AML-193 (cell line): ENCODE measurements around the gene SACS.
"Not testable (repeated sequence)": the region's sequence is repeated elsewhere in the genome, so short reads cannot be mapped to it uniquely, and the experiment has no call there.

Experiments
- DNase-seq, 2 experiments: peaks; one replicate each; lab custom pipeline; 2025; lab: John Stamatoyannopoulos, UW

SACS gene

DNA sequence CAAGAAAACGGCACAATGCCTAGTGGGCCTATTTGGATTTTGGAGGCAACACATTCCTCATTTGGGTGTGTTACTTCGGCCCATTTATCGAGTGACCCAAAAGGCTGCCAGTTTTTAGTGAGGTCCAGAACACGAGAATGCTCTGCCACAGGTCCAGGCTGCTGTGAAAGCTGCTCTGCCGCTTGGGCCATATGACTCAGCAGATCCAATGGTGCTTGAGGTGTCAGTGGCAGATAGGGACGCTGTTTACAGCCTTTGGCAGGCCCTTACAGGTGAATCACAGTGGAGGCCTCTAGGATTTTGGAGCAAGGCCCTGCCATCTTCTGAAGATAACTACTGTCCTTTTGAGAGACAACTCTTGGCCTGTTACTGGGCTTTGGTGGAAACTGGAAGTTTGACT, 118.7 kb downstream of the SACS start:
- not testable (repeated sequence) for DNase-seq

DNA sequence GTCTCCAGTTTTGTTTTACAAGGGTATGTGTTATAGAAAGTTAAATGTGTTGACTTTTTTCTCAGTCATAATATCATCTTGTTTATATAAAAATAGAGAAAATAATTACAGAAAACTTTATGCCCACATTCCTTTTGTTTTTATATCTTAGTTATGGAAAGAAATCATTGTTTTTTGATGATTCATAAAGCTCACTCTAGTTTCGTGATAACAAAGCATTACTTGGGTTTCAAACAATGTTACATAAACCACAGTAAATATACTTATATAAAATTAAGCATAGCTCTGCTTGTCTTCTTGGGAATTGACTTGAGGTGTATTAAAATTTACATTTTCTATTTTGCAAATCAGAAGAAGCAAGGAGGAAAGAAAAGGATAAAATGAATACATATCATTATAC, 140.9 kb downstream of the SACS start:
- DNase-seq: no peak

DNA sequence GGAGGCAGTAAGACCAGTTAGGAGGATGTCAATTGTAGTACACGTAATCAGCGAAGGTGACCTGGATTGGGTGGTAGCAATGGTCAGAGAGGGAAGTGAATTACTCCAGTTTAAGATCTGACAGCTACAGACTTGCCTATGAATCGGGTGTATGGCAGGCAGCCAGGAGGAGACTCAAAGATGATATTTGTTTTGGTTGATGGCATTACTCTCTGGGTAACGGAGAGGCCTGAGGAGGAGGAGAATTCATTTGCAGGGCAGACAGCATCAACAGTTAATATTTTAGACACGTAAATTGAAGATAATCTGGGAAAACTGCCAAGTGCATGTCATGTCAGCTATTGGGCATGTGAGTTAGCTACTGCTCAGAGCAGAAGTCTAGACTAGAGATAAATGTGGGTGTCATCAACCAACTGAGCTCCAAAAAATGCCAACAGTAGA, 143.6 kb downstream of the SACS start:
- no peak for DNase-seq

DNA sequence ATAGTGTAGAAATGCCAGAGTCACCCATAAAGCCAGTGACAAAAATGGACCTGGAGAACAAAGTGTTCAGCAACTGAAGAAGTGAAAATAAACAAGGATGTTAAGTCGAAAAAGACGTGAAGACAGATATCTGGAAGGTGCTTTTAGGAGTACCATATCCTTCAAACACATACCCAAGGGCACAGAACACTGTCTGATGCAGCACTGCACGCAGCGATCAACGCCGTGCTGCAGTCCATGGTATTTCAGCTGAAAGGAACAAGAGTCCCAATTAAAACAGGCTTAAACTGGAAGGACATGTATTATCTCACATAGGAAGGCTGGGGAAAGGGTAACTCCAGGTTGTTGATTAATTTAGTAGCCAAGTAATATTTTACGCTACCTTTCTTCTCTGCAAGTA, 144.5 kb downstream of the SACS start:
- no peak for DNase-seq

DNA sequence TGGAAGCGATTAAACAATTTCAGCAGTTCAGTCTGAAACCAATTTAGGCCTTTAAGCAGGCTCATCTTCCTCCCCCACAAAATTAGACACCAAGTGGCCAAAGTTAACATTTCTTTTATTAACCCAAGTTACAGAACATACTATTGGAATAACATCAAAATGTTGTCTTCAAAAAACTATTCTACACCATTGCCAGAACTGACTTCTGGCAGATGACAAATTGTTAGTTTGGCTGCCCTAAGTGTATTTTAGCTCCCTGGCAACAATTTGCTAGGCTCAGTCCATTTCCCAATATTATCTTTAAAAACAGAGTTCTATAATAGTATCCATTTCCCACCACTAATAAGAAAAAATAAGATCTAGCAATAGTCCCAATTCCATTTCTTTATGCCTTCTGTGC, 144.9 kb downstream of the SACS start:
- no peak for DNase-seq

DNA sequence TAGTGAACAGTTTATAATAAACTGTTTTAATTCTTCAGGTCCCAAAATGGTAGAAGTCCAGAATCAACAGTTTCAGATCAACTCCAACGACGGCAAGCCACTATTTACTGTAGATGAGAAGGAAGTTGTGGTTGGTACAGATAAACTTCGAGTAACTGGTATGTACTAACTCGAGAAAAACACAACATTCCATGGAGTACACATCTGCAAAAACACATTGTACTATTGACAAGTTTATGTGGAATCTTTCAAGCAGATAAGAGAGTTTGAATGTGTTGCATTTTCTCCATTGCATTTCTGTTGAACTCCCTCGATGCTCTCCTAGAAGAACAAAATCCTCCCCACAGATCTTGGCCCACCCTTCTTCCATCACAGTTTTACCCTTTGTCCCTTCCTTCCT, 154.2 kb downstream of the SACS start:
- no peak for DNase-seq
